ENCODE data around the gene ZBTB5. TPM values are rescaled to one million over a fixed set of nuclear protein-coding genes. Genes with fewer than 3 reads are reported as not detected.

Gene ZBTB5
- total and polyA plus RNA-seq, 9 of the 15 experiments (the other 6 are each of a cell fraction or from before 2014, with no cell fraction given): 2.3 to 43.2 (median 15.5) TPM

GRCh38 chr9:37486616-37487548, 21.6 kb upstream of the ZBTB5 start:
- ChIA-PET CTCF (ENCODE audit: low intra/inter-chr PET ratio) (no interaction called here), POLR2A (interaction anchor here (0.6 to 4.2 kb wide), 10 partner anchors 10 to 293 kb away, joined by 3 to 44 read pairs (median 5); no protein-coding TSS in a partner anchor)
- Histone ChIP-seq H3K79me2 (ENCODE audit: control insufficient read depth, insufficient read depth, low read length) (peaks cover 34% of the 10 kb centered on the region), H3K9me3 (replicated peaks; ENCODE audit: control insufficient read depth, insufficient read depth, low read depth, low read length) (no peaks in the 10 kb centered on the region), H4K20me1 (replicated peaks; ENCODE audit: control insufficient read depth, insufficient read depth, low read length) (no peaks in the 10 kb centered on the region), H3K27ac (ENCODE audit: extremely low read depth, low read depth, low read length) (peak overlapping the region; percentile 78), H3K4me2 (ENCODE audit: insufficient read depth, low read length) (peak overlapping the region; percentile 98), H3K9ac (ENCODE audit: insufficient read depth in 1 of 2, low read depth in 2 of 2, low read length in 2 of 2) (peak overlapping the region; percentile 90 to 98), H2AFZ (ENCODE audit: low read depth, low read length) (peak overlapping the region; percentile 96; the same call in 1 of the 2 replicates), H3K4me1 (replicated peaks in 1 of 2; ENCODE audit: control insufficient read depth in 2 of 2, insufficient read depth in 2 of 2, low read length in 2 of 2) (peaks cover 20 to 21% of the 10 kb centered on the region in 2 experiments; a peak in 4 of 5 replicates), H3K36me3 (ENCODE audit: control insufficient read depth, insufficient read depth, low read length) (peaks cover 52% of the 10 kb centered on the region), H3K4me3 (peak overlapping the region; percentile 60), H3K9me1 (ENCODE audit: control insufficient read depth, insufficient read depth, low read length) (no peaks in the 10 kb centered on the region), H3K27me3 (ENCODE audit: control insufficient read depth in 2 of 2, insufficient read depth in 2 of 2, low read length in 2 of 2) (no peaks in the 10 kb centered on the region)
- ATAC-seq: peak; percentile 29
- TF ChIP-seq SETDB1 (IDR thresholded peaks at IDR 0.05; ENCODE audit: low read length) (no peak), EGR1 (conservative IDR thresholded peaks at IDR 0.05) (peak; percentile 71), ZNF143 (CRISPR knock-in tag; IDR thresholded peaks at IDR 0.05) (0 out of 2 replicates have a peak, but pooled peaks have one; percentile 7), ZNF324 (CRISPR knock-in tag; IDR thresholded peaks at IDR 0.05) (no peak), NFATC3 (IDR thresholded peaks at IDR 0.05) (no peak), ETV5 (CRISPR knock-in tag; IDR thresholded peaks at IDR 0.05; ENCODE audit: low read depth) (peak; percentile 28; the same call in 1 of the 2 replicates), SREBF2 (CRISPR knock-in tag; IDR thresholded peaks at IDR 0.05) (peak; percentile 60; the same call in 1 of the 2 replicates), MAX (CRISPR knock-in tag; IDR thresholded peaks at IDR 0.05) (peak; percentile 39; the same call in 1 of the 2 replicates), MED1 (CRISPR knock-in tag; IDR thresholded peaks at IDR 0.05; ENCODE audit: borderline replicate concordance) (no peak), GATAD2A (IDR thresholded peaks at IDR 0.05) (no peak), HDAC1 (IDR thresholded peaks at IDR 0.05) (0 out of 4 replicates have a peak, but pooled peaks of 1 of the 2 experiments have one; percentile 54), CBFB (CRISPR knock-in tag; IDR thresholded peaks at IDR 0.05) (0 out of 2 replicates have a peak, but pooled peaks have one; percentile 31), FOXA1 (IDR thresholded peaks at IDR 0.05; ENCODE audit: borderline replicate concordance) (no peak)
- TF ChIP-seq, protein P1, sequence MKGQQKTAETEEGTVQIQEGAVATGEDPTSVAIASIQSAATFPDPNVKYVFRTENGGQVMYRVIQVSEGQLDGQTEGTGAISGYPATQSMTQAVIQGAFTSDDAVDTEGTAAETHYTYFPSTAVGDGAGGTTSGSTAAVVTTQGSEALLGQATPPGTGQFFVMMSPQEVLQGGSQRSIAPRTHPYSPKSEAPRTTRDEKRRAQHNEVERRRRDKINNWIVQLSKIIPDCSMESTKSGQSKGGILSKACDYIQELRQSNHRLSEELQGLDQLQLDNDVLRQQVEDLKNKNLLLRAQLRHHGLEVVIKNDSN (CRISPR knock-in tag; IDR thresholded peaks at IDR 0.05): 0 out of 2 replicates have a peak, but pooled peaks have one; percentile 31
- TF ChIP-seq, protein P2, sequence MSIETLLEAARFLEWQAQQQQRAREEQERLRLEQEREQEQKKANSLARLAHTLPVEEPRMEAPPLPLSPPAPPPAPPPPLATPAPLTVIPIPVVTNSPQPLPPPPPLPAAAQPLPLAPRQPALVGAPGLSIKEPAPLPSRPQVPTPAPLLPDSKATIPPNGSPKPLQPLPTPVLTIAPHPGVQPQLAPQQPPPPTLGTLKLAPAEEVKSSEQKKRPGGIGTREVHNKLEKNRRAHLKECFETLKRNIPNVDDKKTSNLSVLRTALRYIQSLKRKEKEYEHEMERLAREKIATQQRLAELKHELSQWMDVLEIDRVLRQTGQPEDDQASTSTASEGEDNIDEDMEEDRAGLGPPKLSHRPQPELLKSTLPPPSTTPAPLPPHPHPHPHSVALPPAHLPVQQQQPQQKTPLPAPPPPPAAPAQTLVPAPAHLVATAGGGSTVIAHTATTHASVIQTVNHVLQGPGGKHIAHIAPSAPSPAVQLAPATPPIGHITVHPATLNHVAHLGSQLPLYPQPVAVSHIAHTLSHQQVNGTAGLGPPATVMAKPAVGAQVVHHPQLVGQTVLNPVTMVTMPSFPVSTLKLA (conservative IDR thresholded peaks at IDR 0.05): peak in 1 of 2 experiments; percentile 50; a peak in 2 of 4 replicates
- FAIRE-seq: no peak
- BruUV-seq (replicated peaks): TSS peak; percentile 47
- DNase-seq (ENCODE audit: extremely low read depth in 1 of 4, low spot score in 3 of 4): peak in 2 of 4 experiments; percentile 22 to 35
- 0% methylated on average over 7 of the region's 7 CpGs for WGBS (ENCODE audit: insufficient coverage, low coverage, missing lambda C conversion rate)
- in situ Hi-C loops (cut with MboI): loop anchor here (10.0 to 25.0 kb wide), 2 partner anchors 418 to 875 kb away; partner anchors contain the start of gene SLC25A51
- intact Hi-C loops (cut with micrococcal nuclease): no loop called here

All from K562 (cell line).